ENCODE results near the gene HAVCR2. TPM values are rescaled to one million over a fixed set of nuclear protein-coding genes. Genes with fewer than 3 reads are reported as not detected.
"Not testable (repeated sequence)": the region's sequence is repeated elsewhere in the genome, so short reads cannot be mapped to it uniquely, and the experiment has no call there.

Gene HAVCR2
- total RNA-seq, 1 donor from 2014 or later = 73.1 TPM

DNA sequence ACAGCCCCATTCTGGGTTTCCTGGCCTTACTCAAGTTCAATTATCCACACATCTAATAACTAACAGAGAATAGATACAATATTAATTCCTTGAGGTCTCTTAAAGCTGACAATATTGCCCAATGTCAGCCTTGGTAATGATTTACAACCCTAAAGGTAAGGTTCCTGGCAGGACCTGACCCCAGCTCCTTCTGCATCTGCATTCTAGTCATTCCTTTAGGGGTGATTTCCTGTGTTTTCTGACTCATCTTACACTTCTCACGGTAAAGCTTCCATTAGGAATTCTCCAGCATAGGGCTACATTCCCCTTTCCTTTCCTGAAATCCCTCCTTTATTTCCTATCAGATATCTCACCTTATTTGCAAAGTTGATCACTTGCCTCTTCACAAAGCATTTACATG is 59.2 kb downstream of the HAVCR2 start:
- intact Hi-C loops (cut with micrococcal nuclease) = no loop called here
- H3K9me3 Mint-ChIP-seq = peaks cover 5% of the 10 kb centered on the region
- no peaks in the 10 kb centered on the region for H3K27me3 Mint-ChIP-seq
- no peak for DNase-seq
- H3K4me3 Mint-ChIP-seq = peak overlapping the region; percentile 75
- peak overlapping the region; percentile 77 for H3K27ac Mint-ChIP-seq
- H3K4me1 Mint-ChIP-seq = peaks cover 39% of the 10 kb centered on the region
- peaks cover 51% of the 10 kb centered on the region for H3K36me3 Mint-ChIP-seq (ENCODE audit: low read depth)

DNA sequence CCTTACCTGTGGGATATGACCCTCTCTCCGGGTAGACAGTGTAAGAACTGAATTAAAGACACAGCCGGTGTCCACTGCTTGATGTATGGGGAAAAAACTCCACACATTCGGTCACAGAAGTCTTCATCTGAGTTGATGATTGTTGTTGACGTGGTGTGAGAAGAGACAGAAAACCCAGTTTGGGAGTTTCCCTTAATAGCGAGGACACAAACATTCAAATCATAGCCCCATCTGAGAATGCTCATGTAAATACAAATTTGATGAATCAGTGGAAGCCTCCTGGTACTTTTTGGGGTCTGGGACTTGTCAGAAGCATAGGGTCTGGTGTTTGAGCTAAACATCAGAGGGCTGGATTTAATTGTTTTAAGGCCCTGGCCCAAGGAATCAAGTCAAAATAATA is 60.9 kb downstream of the HAVCR2 start:
- H3K4me3 Mint-ChIP-seq = no peak overlapping the region
- peaks cover 55% of the 10 kb centered on the region for H3K36me3 Mint-ChIP-seq (ENCODE audit: low read depth)
- H3K27ac Mint-ChIP-seq = no peak overlapping the region
- H3K27me3 Mint-ChIP-seq = no peaks in the 10 kb centered on the region
- peaks cover 5% of the 10 kb centered on the region for H3K9me3 Mint-ChIP-seq
- intact Hi-C loops (cut with micrococcal nuclease) = no loop called here
- DNase-seq = no peak
- peaks cover 41% of the 10 kb centered on the region for H3K4me1 Mint-ChIP-seq

DNA sequence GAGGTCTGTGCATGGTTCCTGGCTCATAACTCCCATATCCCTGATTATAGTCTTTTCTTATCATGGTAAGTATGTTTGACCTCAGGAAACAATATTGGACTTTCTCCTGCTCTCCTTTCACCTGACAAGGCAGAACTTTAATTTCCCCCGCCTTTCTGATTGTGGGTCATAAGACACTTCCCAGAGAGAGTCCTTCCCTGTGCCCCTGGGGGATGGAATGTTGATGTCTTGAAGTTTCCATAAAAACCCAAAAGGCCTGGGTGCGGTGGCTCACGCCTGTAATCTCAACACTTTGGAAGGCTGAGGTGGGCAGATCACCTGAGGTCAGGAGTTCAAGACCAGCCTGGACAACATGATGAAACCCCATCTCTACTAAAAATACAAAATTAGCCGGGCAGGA is 61.8 kb downstream of the HAVCR2 start:
- Mint-ChIP-seq H3K4me1 (peaks cover 41% of the 10 kb centered on the region), H3K36me3 (ENCODE audit: low read depth) (peaks cover 49% of the 10 kb centered on the region)
- DNase-seq; H3K27ac Mint-ChIP-seq; H3K9me3 Mint-ChIP-seq; H3K4me3 Mint-ChIP-seq; intact Hi-C loops (cut with micrococcal nuclease); H3K27me3 Mint-ChIP-seq: not testable (repeated sequence)

DNA sequence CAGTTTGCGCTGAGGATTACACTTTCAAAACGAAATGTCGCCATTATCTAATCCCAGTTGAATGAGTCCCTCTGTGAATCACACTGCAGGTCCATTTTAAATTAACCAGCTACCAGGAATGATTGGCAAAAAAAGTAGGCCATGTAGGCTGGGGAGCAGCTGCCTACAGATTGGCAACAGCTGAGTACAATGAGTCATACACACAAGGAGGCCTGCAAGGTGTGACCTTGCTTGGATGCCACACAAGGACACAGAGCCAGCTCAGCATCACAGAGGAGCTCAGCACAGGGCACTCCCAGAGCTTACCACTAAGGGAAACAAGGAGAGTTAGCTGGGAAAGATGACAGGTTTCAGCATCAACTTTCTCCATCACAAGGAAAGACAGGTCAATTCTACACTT is 62.8 kb downstream of the HAVCR2 start:
- intact Hi-C loops (cut with micrococcal nuclease) = no loop called here
- DNase-seq = no peak
- Mint-ChIP-seq H3K27me3 (no peaks in the 10 kb centered on the region), H3K27ac (peak overlapping the region; percentile 48), H3K9me3 (no peaks in the 10 kb centered on the region), H3K36me3 (ENCODE audit: low read depth) (peaks cover 48% of the 10 kb centered on the region), H3K4me3 (no peak overlapping the region), H3K4me1 (peaks cover 36% of the 10 kb centered on the region)

DNA sequence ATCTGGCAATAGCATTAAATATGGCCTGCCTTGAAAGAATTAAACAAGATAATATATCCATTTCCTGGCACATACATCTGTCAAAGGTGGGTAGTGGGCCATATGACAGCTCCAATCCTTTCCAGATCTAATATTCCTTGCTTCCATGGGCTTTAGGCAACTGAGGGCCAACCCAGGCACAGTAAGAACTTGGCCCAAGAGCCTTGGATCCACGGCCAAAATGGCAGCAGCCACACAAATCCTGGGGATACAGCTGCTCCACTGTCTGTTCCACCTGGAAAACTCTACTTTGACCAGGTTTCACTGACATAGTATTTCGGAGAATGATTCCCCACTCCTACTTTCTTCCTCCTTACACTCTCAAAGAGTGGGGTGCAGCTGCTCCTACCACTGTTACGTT is 63.2 kb downstream of the HAVCR2 start:
- no peak overlapping the region for H3K27ac Mint-ChIP-seq
- peaks cover 33% of the 10 kb centered on the region for H3K4me1 Mint-ChIP-seq
- H3K36me3 Mint-ChIP-seq (ENCODE audit: low read depth) = peaks cover 47% of the 10 kb centered on the region
- intact Hi-C loops (cut with micrococcal nuclease) = no loop called here
- H3K9me3 Mint-ChIP-seq = no peaks in the 10 kb centered on the region
- H3K27me3 Mint-ChIP-seq = no peaks in the 10 kb centered on the region
- DNase-seq = no peak
- no peak overlapping the region for H3K4me3 Mint-ChIP-seq

DNA sequence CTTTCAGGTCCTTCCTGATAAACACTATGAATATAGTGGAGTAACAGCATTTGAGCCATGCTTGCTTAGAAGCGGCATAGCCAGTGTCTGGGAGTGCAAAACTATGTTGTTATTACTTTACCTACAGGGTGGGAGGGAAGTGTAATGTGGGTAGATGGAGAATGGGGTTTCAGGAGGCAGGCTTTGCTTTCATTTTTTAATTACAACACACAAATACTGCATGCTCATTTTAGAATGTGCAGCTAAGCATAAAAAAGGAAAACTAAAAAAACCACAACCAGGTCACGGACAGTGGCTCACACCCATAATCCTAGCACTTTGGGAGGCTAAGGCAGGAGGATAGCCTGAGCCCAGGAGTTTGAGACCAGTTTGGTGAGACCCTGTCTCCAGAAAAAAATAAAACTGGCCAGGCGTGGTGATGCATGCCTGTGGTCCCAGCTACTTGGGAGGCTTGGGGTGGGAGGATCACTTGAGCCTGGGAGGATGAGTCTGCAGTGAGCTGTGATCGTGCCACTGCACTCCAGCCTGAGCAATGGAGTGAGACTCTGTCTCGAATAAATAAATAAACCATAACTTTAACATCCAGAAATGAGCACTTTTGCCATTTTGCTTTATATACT is 70.2 kb downstream of the HAVCR2 start:
- H3K4me3 Mint-ChIP-seq = peak overlapping the region; percentile 39

More for the DNA sequence above, 70.2 kb downstream of the HAVCR2 start:
- peaks cover 22% of the 10 kb centered on the region for H3K4me1 Mint-ChIP-seq
- H3K9me3 Mint-ChIP-seq = peaks cover 4% of the 10 kb centered on the region
- H3K27ac Mint-ChIP-seq = peak overlapping the region; percentile 85
- no peak for DNase-seq
- H3K36me3 Mint-ChIP-seq (ENCODE audit: low read depth) = peaks cover 33% of the 10 kb centered on the region
- intact Hi-C loops (cut with micrococcal nuclease) = no loop called here
- H3K27me3 Mint-ChIP-seq = no peaks in the 10 kb centered on the region

Other genes with a start within 250 kb of the HAVCR2 start
- 13.9 and 15.1 TPM in 2 replicates for gene TIMD4, start 145.8 kb downstream of the HAVCR2 start, total RNA-seq
- gene HAVCR1, start 49.9 kb downstream of the HAVCR2 start, total RNA-seq = 1.6 and 2.2 TPM in 2 replicates
- gene MED7, start 33.8 kb upstream of the HAVCR2 start, total RNA-seq = 13.2 and 14.6 TPM in 2 replicates
- 0.19 and 0.36 TPM in 2 replicates for gene GARIN3, start 57.2 kb upstream of the HAVCR2 start, total RNA-seq
- gene ITK, start 71.8 kb upstream of the HAVCR2 start, total RNA-seq = 230 and 237 TPM in 2 replicates
- 180 and 193 TPM in 2 replicates for gene CYFIP2, start 157.1 kb upstream of the HAVCR2 start, total RNA-seq

Data from activated CD4-positive, alpha-beta T cell treated with anti-CD3 and anti-CD28 coated beads, Interleukin-2, amount 10 ng/mL, durations not matched to agents 24 days and 14 days (primary cell).